Measurements from ENCODE around the gene TSPO2. TPM values are rescaled to one million over a fixed set of nuclear protein-coding genes. Genes with fewer than 3 reads are reported as not detected.

TSPO2 gene
- total RNA-seq, 1 experiment from 2014 or later = not detected

DNA sequence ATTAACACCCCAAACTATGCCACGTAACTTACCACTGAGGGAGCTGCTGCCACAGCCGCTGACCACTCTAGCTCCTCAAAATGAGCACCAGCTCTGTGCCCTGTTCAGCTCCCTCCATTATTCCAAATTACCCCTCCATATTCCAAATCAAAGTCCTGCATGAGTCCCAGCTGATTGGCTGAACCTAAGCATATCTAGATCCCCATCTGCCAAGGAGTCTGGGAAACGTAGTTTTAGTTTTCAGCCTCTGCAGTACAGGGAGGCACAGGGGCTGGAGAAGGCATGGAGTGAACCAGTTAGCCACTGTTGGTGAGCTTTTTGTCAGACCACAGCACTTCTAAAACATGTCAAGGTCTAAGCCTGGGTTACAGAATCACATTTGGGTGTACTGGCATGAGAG, 19.2 kb upstream of the TSPO2 start:
- Histone ChIP-seq H3K27ac (ENCODE audit: low read depth, low read length) (no peak overlapping the region), H3K4me1 (ENCODE audit: control insufficient read depth in 1 of 2, insufficient read depth in 2 of 2, low read length in 2 of 2) (peaks cover 14 to 24% of the 10 kb centered on the region in 2 experiments), H3K79me2 (ENCODE audit: insufficient read depth, low read length) (no peaks in the 10 kb centered on the region), H3K4me2 (ENCODE audit: low read length) (no peak overlapping the region), H3K9ac (ENCODE audit: low read length) (no peak overlapping the region), H3K4me3 (replicated peaks in 1 of 2; ENCODE audit: low read depth in 1 of 2, low read length in 2 of 2) (no peak overlapping the region), H4K20me1 (ENCODE audit: insufficient read depth) (no peaks in the 10 kb centered on the region), H3K36me3 (ENCODE audit: control insufficient read depth in 1 of 2, insufficient read depth in 2 of 2, low read length in 2 of 2) (no peaks in the 10 kb centered on the region), H3K9me3 (ENCODE audit: control insufficient read depth in 1 of 2, insufficient read depth in 1 of 2, low read depth in 1 of 2, low read length in 2 of 2) (no peaks in the 10 kb centered on the region), H3K27me3 (ENCODE audit: insufficient read depth, low read length) (no peaks in the 10 kb centered on the region), H2AFZ (ENCODE audit: low read depth, low read length, poor library complexity, severe bottlenecking) (no peak overlapping the region), H3K9me2 (ENCODE audit: insufficient read depth) (no peaks in the 10 kb centered on the region)
- ChIA-PET CTCF (interaction anchor here (1.4 to 1.6 kb wide), 2 partner anchors 129 to 695 kb away, joined by 4 read pairs; no protein-coding TSS in a partner anchor), POLR2A (no interaction called here), RAD21 (ENCODE audit: low non-redundant PET in 1 of 2, low total read pairs in 2 of 2, uncharacterized antibody in 2 of 2, unreplicated experiment in 2 of 2) (no interaction called here)
- TF ChIP-seq ZNF274 (IDR thresholded peaks at IDR 0.05; ENCODE audit: low read depth, low read length) (no peak), TCF7L2 (IDR thresholded peaks at IDR 0.05; ENCODE audit: borderline replicate concordance, extremely low read depth, insufficient read depth, insufficient read length) (no peak), POLR2A (IDR thresholded peaks at IDR 0.05; ENCODE audit: borderline replicate concordance, extremely low read depth, insufficient read depth, insufficient read length) (no peak), REST (IDR thresholded peaks at IDR 0.05; ENCODE audit: low read depth) (no peak), CBX3 (IDR thresholded peaks at IDR 0.05; ENCODE audit: low read depth) (no peak), JUND (IDR thresholded peaks at IDR 0.05) (no peak)
- TF ChIP-seq, protein P1, sequence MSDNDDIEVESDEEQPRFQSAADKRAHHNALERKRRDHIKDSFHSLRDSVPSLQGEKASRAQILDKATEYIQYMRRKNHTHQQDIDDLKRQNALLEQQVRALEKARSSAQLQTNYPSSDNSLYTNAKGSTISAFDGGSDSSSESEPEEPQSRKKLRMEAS (IDR thresholded peaks at IDR 0.05) = no peak
- TF ChIP-seq, protein P2, sequence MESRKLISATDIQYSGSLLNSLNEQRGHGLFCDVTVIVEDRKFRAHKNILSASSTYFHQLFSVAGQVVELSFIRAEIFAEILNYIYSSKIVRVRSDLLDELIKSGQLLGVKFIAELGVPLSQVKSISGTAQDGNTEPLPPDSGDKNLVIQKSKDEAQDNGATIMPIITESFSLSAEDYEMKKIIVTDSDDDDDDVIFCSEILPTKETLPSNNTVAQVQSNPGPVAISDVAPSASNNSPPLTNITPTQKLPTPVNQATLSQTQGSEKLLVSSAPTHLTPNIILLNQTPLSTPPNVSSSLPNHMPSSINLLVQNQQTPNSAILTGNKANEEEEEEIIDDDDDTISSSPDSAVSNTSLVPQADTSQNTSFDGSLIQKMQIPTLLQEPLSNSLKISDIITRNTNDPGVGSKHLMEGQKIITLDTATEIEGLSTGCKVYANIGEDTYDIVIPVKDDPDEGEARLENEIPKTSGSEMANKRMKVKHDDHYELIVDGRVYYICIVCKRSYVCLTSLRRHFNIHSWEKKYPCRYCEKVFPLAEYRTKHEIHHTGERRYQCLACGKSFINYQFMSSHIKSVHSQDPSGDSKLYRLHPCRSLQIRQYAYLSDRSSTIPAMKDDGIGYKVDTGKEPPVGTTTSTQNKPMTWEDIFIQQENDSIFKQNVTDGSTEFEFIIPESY (IDR thresholded peaks at IDR 0.05; ENCODE audit: extremely low read depth, insufficient replicate concordance, low read length) = no peak
- no TSS peak for BruUV-seq (replicated peaks)
- ATAC-seq (no peak), DNase-seq (ENCODE audit: low read depth, low spot score) (no peak)
- intact Hi-C loops (cut with micrococcal nuclease) = loop anchor here (10.0 kb wide), 2 partner anchors 198 to 1038 kb away; no protein-coding TSS in a partner anchor
